T47D (cell line): ENCODE data around the gene SERPINA3.

Source experiments
- DNase-seq, 2 experiments: peaks; one replicate each; pipeline versions ENCODE4 v3.0.0 to v3.0.0-alpha.2; 2011 to 2012; ENCODE audit warnings: low read depth in 1 of 2, low spot score in 1 of 2
- JUND ChIP-seq: IDR thresholded peaks from 2 replicates; pipeline ENCODE4 v1.6.1; 2012; ENCODE audit warnings: low read depth
- in situ Hi-C: cut with HindIII; loops from 2 replicates; pipeline ENCODE4 v1.10.0; 2016; ENCODE audit warnings: low sequenced_read_pairs, low pct_unique_long_range_greater_than_20kb

SERPINA3 gene

DNA sequence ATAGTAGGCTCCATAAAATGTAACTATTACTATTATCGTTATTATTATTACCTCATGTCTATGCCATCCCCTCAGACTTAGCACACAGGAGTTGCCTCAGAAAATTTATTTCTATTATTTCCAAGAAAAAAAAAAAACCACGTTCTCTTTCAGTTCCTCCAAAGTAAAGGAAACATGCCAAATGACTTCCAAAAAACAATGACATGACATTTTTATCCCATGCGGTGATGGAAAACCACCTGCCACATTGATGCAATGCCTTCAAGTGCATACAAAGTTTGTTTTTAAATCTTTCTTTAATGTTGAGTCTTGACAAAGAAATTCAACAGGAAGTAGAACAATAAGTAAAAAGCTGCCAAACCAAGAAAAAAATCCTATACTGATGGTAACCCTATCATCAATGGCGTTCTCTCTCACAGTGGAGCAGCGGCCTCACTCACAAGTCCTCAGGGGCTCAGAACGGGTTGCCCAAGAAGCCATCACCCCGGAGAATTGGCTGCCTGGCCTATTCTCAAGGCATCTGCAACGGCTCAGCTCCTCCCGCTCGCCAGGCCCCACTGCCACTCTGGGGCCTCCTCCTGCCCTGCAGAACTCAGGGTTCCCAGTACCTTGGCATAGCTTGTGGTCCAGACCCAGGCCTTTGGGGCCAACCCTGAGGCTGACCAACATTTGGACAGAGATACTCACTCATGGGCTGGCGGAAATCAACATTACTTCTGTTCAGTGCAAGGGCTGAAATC is 51.9 kb downstream of the SERPINA3 start:
- TF ChIP-seq JUND = no peak
- no peak for DNase-seq
- in situ Hi-C loops = no loop called here

- no peak for TF ChIP-seq JUND
- in situ Hi-C loops = no loop called here
- DNase-seq = no peak
Observed at GRCh38 chr14:94665121-94665520, 52.9 kb downstream of the SERPINA3 start.

- TF ChIP-seq JUND = no peak
- in situ Hi-C loops = no loop called here
- DNase-seq = no peak
Observed at GRCh38 chr14:94665544-94665943, 53.4 kb downstream of the SERPINA3 start.

DNA sequence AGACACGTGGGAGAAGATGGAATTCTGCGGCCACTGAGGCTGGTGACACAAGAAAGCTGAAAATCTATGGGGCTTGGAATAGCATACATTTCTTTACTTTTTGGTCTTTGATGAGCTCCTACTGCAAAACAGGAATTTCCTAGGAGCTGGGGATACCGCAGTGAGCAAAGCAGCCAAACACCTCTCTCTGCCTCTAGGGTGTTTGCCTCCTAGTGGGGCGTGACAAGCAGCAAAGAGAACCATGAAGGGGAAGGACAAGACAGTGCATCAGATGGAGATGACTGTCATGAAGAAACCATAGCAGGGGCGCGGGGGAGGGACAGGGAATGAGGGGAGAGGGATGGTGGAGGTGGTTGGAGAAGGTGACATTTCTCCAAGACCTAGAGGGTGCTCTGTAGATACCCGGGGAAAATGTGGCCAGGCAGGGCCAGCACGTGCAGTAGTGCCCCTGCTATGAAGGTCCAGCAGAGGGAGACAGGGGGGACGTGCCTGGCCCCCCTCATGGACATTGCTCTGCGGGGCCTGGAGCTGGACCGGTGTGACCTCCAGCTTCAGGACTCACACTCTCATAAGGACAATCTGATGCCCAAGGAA is 58.6 kb downstream of the SERPINA3 start:
- in situ Hi-C loops = no loop called here

DNA sequence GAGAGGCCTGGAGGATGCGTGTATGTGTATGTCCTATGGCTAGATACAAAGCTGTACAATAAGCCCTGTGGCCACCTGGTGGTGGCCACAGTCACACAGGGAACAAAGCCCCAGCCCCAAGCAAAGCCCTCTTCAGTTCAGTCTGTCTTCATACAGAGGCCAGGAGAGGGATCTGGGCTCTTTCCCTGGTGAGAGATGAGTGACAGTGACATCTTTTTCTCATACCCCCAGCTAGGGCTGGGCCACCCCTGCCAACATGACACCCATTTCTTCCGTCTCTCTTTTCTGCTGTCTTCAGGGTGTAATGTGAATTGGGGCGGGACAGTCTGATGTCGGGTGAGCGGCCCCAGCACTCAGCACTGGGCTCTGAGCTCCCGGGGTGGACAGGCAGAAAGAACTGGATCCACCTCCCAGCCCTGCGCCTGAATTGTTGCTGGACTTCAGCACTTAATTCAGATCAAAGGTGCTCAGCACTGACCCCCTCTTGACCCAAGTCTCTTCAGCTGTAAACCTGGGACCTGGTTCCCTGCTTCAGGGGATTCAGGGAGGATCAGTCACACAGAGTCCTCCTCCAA is 59.8 kb downstream of the SERPINA3 start:
- DNase-seq = peak; percentile 50 to 54
- in situ Hi-C loops = no loop called here

More for the DNA sequence above, 58.6 kb downstream of the SERPINA3 start:
- no peak for TF ChIP-seq JUND
- peak in 1 of 2 experiments; percentile 53 for DNase-seq

GRCh38 chr14:94673071-94673470 is 60.9 kb downstream of the SERPINA3 start:
- TF ChIP-seq JUND = no peak
- DNase-seq = no peak
- in situ Hi-C loops = no loop called here

More for the DNA sequence above, 59.8 kb downstream of the SERPINA3 start:
- no peak for TF ChIP-seq JUND
